ENCODE results near the gene FFAR2. TPM values are rescaled to one million over a fixed set of nuclear protein-coding genes. Genes with fewer than 3 reads are reported as not detected.

FFAR2 gene
- total and polyA plus RNA-seq, 2 donors from 2014 or later: 0.22 TPM; not detected in 1

DNA sequence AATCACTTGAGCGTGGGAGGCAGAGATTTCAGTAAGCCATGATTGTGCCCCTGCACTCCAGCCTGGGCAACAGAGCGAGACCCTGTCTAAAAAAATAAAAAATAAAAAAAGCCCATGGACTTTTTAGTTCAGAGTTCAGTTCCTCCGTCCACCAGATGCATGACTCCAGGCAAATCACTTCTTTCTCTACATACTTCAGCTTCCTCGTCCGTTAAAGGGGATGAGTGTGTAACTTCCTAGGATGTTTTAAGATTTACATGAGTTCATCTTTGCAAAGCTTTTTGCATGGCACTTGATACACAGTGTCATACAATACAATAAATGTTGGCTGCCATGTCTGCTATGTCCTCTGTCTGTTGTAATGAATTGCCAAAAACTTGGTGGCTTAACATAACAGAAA, 10.0 kb upstream of the FFAR2 start:
- H3K9ac ChIP-seq (ENCODE audit: low read length in 3 of 3): no peak overlapping the region
- peaks cover 3 to 16% (median 4%) of the 10 kb centered on the region in 3 donors for H3K4me1 ChIP-seq (ENCODE audit: control insufficient read depth in 2 of 3, insufficient read depth in 2 of 3, low read depth in 1 of 3, low read length in 3 of 3)
- FAIRE-seq: no peak
- no peaks in the 10 kb centered on the region for H3K9me3 ChIP-seq (ENCODE audit: control insufficient read depth in 2 of 3, insufficient read depth in 1 of 3, low read length in 3 of 3)
- no peak for TF ChIP-seq CTCF (IDR thresholded peaks at IDR 0.05; ENCODE audit: borderline replicate concordance, extremely low read depth, insufficient read depth)
- no peaks in the 10 kb centered on the region for H3K36me3 ChIP-seq (ENCODE audit: control insufficient read depth in 2 of 3, insufficient read depth in 3 of 3, low read length in 3 of 3)
- intact Hi-C loops (cut with DNase I): no loop called here
- H3K27ac ChIP-seq (ENCODE audit: low read depth in 2 of 2, low read length in 2 of 2): no peak overlapping the region
- no peak overlapping the region for H3K4me3 ChIP-seq (ENCODE audit: low read length in 3 of 3)
- H3K27me3 ChIP-seq (ENCODE audit: control insufficient read depth, insufficient read depth, low read length): no peaks in the 10 kb centered on the region
- DNase-seq: no peak

DNA sequence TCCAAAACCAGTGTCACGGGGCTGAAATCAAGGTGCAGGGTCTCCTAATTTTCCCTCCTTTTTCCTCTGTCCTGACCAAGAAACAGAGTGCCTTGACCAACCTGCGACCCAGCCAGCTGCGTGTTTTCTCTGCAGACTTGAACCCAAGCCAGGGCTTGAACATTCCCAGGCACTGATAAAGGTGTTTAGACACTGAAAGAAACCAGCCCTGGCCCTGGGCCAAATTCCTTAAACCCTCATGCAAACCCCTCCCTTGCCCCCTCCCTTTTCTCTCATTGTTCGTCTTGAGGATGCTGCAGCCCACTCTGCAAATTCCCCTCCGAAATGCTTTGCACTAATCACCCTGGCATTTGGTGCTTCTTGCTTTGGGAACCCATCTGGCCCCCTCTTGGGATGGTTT, 9.5 kb upstream of the FFAR2 start:
- no peak overlapping the region for H3K27ac ChIP-seq (ENCODE audit: low read depth in 2 of 2, low read length in 2 of 2)
- DNase-seq (no peak), FAIRE-seq (no peak)
- H3K9ac ChIP-seq (ENCODE audit: low read length in 3 of 3): no peak overlapping the region
- intact Hi-C loops (cut with DNase I): no loop called here
- H3K36me3 ChIP-seq (ENCODE audit: control insufficient read depth in 2 of 3, insufficient read depth in 3 of 3, low read length in 3 of 3): no peaks in the 10 kb centered on the region
- no peak for TF ChIP-seq CTCF (IDR thresholded peaks at IDR 0.05; ENCODE audit: borderline replicate concordance, extremely low read depth, insufficient read depth)
- no peaks in the 10 kb centered on the region for H3K27me3 ChIP-seq (ENCODE audit: control insufficient read depth, insufficient read depth, low read length)
- H3K4me1 ChIP-seq (ENCODE audit: control insufficient read depth in 2 of 3, insufficient read depth in 2 of 3, low read depth in 1 of 3, low read length in 3 of 3): peaks cover 3 to 16% (median 4%) of the 10 kb centered on the region in 3 donors
- H3K9me3 ChIP-seq (ENCODE audit: control insufficient read depth in 2 of 3, insufficient read depth in 1 of 3, low read length in 3 of 3): no peaks in the 10 kb centered on the region
- H3K4me3 ChIP-seq (ENCODE audit: low read length in 3 of 3): no peak overlapping the region

- DNase-seq: no peak
Observed at GRCh38 chr19:35439921-35440320, 8.1 kb upstream of the FFAR2 start.

More at GRCh38 chr19:35439921-35440320, 8.1 kb upstream of the FFAR2 start:
- no peak for TF ChIP-seq CTCF (IDR thresholded peaks at IDR 0.05; ENCODE audit: borderline replicate concordance, extremely low read depth, insufficient read depth)
- intact Hi-C loops (cut with DNase I): no loop called here
- Histone ChIP-seq H3K27me3 (ENCODE audit: control insufficient read depth, insufficient read depth, low read length) (no peaks in the 10 kb centered on the region), H3K9me3 (ENCODE audit: control insufficient read depth in 2 of 3, insufficient read depth in 1 of 3, low read length in 3 of 3) (no peaks in the 10 kb centered on the region), H3K36me3 (ENCODE audit: control insufficient read depth in 2 of 3, insufficient read depth in 3 of 3, low read length in 3 of 3) (no peaks in the 10 kb centered on the region), H3K4me1 (ENCODE audit: control insufficient read depth in 2 of 3, insufficient read depth in 2 of 3, low read depth in 1 of 3, low read length in 3 of 3) (peaks cover 3 to 13% (median 4%) of the 10 kb centered on the region in 3 donors), H3K27ac (ENCODE audit: low read depth in 2 of 2, low read length in 2 of 2) (no peak overlapping the region), H3K9ac (ENCODE audit: low read length in 3 of 3) (no peak overlapping the region), H3K4me3 (ENCODE audit: low read length in 3 of 3) (no peak overlapping the region)
- no peak for FAIRE-seq
